ENCODE data around the gene RFNG.

The RFNG gene

DNA sequence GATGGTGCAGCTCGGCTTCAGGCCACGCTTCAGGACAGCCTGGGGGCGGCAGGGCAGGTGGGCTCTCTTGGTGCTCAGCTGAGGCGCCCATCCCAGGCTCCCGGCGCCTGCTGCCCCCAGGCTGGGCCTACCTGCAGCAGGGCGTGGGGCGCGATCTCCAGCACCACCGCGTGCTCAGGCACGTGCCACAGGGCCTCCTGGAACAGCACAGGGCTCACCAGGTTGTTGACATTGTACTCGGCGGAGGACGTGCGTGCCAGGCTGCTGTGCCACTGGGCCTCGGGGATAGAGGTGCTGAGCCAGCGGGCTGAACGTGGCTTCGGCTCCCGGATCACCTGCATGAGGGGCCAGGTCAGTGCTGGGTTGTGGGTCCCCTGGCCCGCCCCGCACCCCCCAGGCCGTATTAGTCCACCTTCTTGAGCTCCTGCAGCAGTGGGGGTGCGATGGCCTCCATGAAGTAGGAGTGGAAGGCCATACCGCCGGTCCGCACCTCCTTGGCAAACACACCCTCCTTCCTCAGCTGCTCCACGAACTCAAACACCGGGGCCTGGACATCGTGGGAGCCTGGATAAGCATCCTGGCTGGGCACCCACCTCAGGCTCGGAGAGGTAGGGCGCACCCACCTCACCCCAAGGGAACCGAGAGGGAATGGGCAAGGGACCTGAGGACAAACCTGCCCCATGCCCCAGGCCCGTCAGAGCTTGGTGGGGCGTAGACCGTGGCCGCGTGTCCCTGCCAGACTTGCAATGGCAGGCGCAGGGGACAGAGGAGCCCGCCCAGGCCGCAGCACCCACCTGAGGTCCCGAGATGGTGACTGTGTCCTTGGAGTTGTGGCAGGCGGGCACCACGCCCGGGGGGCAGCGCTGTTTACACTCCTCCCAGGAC lies 37.5 kb upstream of the RFNG start:
- no peak for DNase-seq

DNA sequence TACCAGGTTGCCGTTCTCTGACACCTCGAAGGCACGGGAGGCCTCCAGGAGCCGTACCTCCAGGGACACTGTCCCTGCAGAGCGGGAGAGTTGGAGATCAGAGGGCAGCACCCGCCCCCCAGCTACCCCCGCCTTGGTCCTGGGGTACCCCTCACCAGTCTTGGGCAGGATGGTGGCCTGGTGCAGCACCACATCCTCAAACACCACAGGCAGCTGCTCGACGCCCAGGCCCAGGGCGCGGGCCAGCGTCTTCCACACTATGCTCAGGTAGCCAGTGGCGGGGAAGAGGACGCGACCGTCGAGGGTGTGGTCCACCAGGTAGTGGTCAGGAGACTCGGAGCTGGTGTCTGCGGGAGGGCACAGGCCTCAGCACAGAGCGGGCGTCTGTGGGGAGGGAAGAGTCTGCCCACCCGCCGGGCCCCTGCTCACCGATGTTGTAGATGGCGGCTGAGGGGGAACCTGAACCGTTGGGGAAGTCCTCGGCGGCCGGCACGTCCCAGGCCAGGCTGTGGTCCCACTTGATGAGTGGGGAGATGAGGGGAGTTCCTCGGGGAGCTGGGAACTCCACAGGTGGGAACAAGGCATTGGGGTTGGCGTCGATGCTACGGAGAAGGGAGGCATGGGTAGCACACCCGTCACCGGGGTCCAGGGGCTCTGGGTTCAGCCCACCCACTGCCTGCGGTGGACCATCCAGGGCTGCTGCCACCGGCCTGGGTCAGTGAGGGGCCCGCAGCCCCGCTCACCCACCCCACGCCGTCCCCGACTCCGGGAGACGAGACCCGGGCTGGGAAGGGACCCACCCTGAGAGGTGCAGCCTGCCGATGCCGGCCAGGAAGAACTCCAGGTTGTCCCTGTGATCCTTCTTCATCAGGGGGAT lies 36.6 kb upstream of the RFNG start:
- DNase-seq, result no peak

DNA sequence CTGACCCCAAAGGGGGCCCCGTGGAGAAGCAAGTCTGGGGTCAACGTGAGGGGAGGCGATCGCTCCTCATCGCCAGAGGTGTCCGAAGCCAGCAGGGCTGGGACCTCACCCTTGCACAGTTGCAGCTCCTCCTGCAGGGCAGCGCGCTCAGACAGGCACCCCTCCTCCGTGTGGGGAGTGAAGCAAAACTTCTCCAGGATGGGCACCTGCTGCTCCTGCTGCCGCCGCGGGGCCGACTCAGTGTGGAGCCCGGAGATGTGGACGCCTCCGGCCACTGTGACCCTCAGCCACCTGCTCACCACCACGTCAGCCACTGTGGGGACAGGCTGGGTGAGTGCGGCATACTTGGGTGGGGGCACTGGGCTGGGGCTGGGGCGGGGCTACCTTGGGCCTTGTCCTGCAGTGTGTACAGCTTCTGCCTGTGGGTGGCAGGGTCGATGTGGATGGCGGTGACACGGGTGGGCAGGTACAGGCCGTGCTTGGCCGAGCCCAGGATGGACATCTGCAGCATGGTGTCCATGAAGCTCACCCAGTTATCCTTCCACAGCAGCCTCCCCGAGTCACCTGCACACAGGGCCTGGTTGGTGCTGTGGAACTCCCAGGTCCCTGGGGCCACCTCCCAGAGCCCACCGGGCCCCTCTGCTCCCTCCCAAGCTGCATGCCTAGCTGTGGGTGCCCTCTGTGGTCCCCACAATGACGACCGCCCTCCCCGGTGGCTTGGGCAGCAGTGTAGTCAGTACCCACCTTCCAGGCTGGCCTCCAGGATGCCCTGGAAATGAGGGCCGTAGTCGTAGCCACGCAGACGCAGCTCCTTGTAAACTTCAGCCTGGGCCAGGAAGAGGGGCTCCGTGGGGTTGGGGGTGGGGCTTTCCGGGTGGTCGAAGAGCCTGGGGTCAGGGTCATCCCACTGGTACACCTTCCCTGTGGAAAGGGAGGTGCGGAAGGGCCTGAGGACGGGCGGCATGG lies 35.6 kb upstream of the RFNG start:
- DNase-seq, result no peak

DNA sequence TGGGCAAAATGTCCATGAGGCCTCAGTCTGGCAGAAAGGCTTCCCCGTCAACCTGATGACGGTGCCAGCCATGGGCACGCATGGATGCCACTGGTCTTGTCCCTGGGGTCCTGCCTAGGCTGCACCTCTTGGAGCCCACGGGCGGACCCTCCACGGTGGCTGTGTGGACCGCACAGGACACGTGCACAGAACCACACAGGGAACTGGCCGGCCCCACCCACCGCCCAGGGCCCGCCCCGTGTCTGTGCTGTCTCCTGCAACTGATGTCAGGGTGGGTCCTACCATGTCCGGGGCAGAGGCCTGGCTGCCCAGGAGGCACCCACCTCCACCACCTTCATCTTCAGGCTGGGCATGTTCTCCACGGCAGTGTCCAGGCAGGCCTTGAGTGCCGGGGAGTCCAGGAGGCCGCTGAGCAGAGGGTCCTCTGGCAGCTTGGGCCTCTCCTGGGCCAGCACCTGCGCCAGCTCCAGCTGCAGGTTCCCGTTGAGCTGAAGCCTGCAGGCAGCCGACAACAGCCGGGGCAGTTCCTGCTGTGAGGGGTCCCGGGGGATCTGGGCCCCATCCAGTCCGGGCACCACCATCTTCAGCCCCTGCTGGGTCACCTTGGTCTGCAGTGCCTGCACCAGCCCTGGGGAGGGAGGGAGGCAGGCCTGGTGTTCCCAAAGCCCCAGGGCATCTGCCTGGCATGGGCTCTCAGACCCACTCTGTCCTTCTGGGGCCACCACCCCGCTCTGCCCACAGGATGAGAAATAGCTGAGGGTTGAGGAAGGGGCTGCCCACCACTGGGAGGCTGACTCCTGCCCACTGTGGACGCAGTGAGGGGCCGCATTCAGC lies 34.5 kb upstream of the RFNG start:
- DNase-seq, result no peak

DNA sequence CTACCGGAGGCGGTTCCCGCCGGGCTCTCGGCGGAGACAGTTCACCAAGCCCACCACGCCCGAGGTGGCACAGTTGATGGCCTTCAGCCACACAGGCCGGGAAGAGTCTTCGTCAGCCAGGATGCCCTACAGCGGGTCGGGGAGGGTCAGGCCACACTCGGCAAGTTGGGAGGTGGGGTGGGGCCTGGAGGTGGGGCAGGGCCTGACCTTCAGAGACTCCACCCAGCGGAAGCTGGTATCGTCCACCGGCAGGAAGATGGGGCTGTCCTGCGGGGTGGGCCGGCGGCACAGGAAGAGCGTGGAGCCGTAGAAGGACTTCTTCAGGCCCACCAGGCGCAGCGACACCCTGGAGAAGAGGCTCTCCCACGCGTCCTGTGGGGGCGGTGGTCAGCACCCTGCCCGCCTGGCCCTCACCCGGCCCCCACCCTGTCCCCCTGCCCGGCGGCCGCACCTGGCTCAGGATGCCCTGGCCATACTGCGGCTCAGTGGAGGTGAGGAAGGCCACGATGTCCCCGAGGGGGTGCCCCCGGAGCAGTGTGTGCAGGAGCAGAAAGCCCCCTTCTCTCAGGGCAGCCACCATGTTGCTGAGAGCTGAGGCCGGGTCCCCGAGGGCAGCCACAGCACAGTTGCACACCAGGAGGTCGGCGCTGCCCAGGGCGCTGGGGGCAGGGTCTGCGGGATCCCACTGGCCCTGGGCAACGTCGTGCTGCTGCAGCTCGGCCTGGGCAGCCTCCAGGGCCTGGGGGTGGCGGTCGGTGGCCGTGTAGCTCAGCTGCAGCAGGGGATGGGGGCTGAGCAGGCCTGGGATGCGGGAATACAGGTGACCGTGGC lies 33.6 kb upstream of the RFNG start:
- DNase-seq, result no peak

DNA sequence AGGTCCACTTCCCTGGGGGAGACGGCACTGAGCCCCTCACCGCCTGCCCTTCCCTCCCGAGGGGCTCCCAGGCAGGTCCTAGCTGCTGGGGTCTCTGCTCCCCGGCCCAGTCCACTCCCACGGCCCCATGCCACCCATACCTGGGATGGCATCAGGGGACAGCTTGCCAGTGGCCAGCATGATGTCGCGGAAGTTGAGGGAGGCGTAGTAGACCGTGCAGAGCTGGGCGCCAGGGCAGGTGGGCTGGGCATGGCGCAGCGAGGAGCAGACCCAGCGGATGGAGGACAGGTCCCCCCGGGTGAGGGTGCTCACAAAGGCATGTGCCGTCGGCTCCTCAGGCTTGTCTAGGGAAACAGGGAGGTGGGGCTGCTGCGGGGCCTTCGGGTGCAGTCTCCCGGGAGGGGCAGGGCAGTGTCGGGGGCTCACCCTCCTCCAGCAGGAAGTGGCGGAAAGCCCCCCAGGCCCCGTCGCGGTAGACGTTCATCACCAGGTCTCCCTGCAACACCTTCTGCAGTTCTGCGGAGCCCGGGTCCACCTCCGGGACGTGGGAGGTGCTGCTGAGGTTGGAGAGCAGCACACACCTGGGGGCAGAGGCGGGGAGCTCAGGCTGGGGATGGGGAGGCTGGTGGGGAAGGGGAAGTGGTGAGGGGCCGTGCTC lies 32.9 kb upstream of the RFNG start:
- DNase-seq, result no peak

DNA sequence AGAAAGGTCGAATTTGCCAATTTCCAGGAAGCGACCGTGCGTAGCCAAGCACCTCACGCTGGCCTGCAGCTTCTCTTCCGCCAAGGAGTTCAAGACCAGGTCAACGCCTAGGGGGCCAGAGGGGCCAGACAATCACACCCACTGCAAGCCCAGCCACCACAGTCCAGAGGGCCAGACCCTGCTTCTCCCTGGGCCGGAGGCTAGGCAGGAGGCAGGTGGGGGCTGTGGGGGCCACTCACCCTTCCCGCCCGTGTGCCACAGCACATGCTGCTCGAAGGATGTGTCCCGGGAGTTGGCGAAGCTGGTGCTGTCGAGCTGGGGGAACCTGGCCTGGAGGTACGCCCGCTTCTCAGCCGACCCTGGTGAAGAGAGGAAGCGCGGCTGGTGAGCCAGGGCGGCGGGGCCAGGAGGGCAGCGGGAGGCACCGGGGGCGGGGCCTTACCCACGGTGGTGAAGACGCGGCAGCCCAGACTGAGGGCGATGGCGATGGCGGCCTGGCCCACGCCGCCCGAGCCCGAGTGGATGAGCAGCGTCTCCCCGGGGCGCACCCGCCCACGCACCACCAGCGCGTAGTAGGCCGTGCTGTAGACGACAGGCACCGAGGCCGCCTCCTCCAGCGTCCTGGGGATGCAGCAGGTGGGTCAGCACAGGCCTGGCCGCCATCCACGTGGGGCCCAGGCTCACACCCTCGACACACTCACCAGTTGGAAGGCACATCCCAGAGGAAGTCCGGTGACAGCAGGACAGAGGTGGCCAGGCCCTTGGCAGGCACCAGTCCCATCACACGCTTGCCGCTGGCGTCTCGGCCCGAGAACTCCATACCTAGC lies 32.1 kb upstream of the RFNG start:
- DNase-seq, result no peak

DNA sequence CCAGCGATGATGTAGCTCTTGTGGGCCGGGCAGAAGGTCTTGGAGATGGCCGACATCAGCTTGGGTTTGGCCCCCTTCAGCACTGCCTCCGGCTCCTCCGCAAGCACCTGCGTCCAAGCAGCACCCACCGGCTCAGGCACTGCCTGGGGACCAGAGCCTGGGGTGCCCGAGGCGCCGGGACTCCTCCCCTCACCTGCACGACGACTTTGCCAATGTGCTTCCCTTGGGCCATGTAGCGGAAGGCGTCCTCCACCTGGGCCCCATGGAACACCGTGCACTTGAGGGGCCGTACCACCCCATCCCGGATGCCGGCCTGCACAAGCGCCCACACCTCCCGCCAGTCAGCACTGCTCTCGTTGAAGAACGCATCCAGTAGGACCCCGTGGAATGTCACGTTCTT lies 31.4 kb upstream of the RFNG start:
- no peak for DNase-seq

DNA sequence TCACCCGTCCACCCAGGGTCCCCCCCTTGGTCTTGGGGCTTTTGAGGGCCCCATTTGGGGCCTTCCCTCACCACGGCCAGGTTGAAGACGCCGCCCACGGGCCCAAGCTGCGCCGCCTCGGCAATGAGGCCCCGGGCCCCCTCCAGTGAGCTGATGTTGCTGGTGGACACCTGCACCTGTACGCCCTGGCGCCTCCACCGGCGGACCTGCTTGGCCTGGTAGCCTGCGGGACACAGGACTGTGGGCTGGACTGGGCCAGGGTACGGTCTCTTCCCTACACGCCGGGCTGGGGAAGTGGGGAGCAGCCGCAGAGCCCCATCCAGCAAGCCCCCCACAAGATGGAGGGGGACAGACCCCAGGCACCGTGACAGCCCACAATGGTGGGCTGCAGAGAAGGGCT lies 30.8 kb upstream of the RFNG start:
- DNase-seq, result no peak

DNA sequence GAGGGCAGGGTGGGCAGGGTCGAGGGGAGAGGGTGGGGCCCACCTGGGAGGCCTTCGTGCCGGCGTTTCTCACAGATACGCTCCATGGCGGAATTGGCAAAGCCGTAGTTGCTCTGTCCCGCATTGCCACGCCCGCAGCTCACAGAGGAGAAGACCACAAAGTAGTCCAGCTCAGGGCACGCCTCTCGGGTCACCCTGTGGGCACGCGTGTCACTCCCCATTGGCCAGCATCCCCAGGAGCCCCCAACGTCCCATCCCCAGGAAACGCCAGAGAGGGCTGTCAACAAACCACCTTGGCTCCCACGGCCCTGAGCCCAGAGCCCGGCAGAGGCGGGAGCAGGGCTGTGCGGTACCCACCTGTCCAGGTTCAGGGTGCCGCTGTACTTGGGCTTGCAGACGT lies 30.4 kb upstream of the RFNG start:
- no peak for DNase-seq

DNA sequence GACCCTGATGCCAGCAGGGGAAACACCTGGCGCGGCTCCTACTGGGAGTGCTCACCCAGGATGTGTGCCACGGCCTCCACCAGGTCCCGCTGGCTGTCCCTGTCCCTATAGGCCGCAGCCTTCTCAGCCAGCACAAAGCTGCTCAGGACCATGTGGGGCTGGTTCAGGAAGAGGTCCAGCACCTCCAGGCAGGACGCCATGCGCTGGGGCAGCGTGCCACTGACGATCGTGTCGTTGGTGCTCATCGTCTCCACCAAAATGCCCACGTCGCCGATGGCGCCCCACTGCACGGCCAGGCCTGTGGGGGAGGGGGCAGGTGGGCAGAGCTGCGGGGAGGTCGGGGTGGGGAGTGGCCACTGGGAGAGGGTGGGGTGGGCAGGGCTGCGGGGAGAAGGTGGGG lies 29.9 kb upstream of the RFNG start:
- no peak for DNase-seq

DNA sequence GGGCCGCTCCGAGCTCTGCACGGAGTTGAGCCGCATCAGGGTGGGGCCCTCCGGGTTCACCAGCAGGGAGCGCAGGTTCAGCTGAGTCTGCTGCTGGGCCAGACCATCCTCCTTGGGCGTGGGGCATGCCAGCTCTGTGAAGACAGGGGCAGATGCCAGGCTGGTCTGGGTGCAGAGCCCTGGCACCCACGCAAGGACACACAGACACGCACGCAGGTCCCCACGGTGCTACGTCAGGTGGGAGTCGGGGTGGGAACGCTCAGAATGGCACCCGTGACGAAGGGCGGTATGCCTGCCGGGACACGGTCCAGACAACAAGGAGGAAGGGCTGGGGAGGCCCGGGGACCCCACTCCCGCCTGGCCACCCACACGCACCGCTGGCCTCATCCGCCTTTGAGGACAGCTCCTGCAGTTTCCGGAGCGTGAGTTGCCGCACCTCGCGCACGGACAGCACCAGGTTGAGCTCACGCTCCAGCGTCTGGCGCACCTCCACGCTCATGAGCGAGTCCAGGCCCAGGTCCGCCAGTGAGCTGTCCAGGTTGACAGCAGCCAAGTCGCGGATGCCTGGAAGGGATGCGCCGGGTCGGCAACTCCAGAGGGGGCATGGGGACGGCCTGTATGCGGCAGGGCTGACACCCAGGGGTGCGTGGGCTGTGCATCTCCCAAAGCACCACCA lies 29.3 kb upstream of the RFNG start:
- DNase-seq, result no peak

DNA sequence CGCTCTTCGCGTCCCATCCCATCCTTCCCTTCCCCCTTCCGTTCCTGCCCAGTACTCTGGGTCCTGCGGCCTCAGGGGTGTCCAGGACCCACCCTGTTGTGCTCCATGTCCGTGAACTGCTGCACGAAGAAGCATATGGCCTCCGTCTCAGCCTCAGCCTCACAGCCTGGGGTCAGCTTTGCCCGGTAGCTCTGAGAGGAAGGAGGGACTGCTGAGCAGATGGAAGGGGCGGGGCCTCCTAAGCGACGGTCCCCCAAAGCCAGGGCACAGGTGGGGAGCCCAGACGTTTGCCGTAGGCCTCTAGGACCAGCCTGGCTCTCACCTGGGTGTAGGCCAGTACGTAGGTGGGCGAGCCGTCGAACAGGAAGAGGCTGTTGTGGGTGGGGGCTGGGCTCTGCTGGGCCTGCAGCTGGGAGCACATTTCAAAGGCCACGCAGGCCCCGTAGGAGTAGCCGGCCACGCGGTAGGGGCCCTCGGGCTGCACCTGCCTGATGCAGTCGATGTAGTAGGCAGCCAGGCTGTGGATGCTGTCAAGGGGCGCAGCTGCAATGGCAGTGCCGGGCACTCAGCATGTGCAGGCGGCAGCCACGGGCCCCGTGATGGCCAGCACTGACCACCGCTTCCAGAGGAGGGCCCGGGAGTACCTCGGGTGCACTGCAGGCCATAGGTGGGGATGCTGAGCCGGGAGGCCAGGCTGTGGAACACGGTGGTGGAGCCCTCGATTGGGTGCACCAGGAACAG lies 28.6 kb upstream of the RFNG start:
- no peak for DNase-seq

DNA sequence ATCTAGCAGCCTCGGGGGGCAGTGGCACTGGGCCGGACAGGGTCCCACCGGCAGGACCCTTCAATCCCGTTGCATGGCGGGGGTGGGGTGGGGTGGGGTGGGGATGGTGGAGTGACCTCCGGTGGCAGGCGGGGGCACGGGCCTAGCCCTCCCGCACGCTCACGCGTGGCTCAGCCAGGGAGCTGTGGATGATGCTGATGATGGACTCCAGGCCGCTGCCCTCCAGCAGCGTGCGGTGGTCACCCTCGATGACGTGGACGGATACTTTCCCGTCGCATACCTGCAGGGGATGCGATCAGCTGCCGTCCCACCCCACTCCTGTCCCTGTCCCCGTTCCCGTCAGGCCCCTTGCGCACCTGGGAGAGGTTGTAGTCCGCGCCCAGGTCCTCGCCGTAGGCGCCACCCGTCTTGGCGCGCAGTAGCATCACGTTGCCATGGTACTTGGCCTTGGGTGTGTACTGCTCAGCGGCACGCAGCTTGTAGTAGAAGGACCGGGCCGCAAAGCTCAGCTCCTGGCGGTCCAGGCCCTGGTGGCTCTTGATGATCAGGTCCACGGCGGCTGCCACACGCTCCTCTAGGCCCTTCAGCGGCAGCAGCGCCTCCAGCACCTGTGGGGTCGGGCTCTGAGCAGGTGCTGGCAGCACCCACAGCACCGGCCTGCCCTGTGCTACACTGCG lies 27.5 kb upstream of the RFNG start:
- DNase-seq, result no peak

DNA sequence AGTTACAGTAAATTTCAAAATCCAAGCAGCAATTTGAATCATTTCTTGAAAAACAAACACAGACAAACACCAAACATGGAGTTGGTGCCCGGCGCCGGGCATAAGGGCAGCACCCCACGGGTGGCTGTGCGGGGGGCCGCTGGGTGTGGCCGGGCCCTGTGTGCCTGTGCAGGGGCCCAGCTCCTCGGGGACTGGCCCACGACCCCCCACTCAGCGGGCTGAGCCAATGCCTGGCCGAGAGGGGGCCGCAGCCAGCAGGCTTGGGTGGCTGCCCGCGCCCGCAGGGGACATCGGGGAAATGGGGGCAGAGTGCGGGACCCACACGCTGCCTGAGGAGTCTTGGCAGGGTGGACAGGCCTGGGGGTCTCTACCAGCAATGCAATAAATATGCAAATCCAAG lies 26.8 kb upstream of the RFNG start:
- no peak for DNase-seq

DNA sequence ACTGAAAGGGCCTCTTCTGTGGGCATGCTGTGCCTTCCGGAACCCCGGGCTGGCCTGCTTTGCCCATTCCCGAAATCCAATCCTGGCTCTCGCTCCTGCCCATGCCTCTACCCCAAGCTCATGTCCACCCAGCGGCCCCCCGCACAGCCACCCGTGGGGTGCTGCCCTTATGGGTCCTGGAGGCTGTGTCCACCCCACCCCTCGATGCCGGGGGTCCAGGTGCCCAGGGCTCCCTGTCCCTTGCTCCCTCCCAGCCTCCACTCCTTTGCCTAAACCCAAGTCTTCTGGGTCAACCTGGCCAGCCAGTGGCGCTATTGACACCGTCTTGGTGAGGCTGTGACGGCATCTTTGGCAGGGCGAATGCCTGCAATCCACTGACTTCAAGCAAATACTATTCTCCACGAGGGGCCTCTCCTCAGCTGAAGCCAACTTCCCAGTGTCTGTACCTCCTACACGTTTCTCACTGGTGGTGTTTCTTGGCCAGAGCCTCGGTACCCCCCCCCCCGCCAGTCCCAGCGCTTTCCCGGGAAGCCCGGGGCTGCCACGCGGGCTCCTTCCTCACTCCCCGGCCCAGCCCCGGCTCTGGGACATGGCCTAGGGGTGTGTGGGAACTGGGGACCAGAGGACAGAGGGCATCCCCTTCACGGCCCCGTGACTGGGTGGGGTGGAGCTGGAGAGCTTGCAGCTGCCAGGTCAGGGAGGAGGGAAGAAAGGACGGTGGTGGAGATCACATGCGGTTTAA lies 26.2 kb upstream of the RFNG start:
- DNase-seq, result no peak

Data from activated CD4-positive, CD25-positive, alpha-beta regulatory T cell treated with anti-CD3 and anti-CD28 coated beads, Interleukin-2, amount 50 U/mL, for 72 hours (primary cell).